ENCODE data around the gene TRIM52. TPM values are rescaled to one million over a fixed set of nuclear protein-coding genes. Genes with fewer than 3 reads are reported as not detected.
A peak's percentile ranks its signal among the peaks of the same experiment; 100 is the strongest.

TRIM52 gene
- total RNA-seq, 2 experiments from 2014 or later: 35.9 to 37.6 TPM

DNA sequence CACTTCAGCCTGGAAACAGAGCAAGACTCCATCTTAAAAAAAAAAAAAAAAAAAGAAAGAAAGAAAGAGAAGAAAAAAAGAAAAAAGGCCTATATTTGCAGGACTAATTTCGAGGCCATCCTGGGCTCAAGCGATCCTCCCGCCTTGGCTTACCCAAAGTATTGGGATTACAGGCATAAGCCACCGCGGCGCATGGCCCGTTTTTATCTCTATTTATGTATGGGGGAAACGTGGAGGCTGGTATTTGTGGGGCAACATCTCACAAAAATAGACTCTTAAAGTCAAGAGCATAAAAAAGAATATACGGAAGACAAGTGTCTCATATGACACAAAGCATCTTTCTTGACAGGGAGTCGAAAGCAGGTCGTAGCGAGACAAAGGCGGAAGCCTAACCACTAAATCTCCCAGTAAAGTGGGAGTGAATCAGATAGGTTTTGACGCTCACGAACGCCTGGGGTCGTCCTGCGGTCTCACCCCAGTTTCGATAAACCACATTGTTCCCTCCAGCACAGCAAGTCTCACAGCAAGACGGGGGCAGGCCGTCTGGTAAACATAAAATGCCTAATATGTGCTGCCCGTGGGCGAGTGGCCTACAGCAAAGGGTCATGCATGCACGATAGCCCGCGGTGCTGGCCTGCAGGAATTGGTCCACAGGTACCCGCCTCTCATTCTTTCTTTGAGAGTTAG, 39.7 kb downstream of the TRIM52 start:
- POLR2A ChIA-PET: interaction anchor here (1.9 to 5.8 kb wide), 6 partner anchors 15 to 48 kb away, joined by 12 to 187 read pairs (median 119); partner anchors contain the start of genes RACK1, TRIM52 and TRIM7
- peak overlapping the region; percentile 97 to 99 for H3K27ac ChIP-seq (ENCODE audit: low read depth in 1 of 2, low read length in 2 of 2)
- ATAC-seq (ENCODE audit: poor library complexity): peak; percentile 4

DNA sequence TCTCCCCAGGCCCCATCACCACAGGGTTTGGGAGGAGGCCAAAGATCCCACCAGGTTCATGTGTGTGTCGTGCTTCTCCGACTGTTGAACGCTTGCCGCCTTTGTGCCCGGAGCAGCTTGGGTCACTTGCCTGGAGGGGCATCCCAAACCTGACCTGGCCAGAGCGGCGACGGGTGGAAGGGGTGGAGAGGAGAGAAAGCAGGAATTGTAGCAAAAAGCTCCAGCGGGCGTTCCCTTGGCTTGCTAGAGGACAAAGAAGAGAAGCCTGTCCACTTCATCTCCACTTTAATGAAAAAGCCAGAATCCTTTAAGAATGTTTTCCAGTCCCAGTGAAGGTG, 40.8 kb downstream of the TRIM52 start:
- no peaks in the 10 kb centered on the region for H3K9me3 Mint-ChIP-seq
- H3K4me1 ChIP-seq (ENCODE audit: insufficient read depth, low read length): peaks cover 80% of the 10 kb centered on the region
- H3K9me3 ChIP-seq (ENCODE audit: control insufficient read depth in 1 of 2, insufficient read depth in 1 of 2, low read length in 2 of 2): no peaks in the 10 kb centered on the region
- H3K27ac ChIP-seq (ENCODE audit: low read depth in 1 of 2, low read length in 2 of 2): no peak overlapping the region
- TF ChIP-seq, protein P1, sequence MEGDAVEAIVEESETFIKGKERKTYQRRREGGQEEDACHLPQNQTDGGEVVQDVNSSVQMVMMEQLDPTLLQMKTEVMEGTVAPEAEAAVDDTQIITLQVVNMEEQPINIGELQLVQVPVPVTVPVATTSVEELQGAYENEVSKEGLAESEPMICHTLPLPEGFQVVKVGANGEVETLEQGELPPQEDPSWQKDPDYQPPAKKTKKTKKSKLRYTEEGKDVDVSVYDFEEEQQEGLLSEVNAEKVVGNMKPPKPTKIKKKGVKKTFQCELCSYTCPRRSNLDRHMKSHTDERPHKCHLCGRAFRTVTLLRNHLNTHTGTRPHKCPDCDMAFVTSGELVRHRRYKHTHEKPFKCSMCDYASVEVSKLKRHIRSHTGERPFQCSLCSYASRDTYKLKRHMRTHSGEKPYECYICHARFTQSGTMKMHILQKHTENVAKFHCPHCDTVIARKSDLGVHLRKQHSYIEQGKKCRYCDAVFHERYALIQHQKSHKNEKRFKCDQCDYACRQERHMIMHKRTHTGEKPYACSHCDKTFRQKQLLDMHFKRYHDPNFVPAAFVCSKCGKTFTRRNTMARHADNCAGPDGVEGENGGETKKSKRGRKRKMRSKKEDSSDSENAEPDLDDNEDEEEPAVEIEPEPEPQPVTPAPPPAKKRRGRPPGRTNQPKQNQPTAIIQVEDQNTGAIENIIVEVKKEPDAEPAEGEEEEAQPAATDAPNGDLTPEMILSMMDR (IDR thresholded peaks at IDR 0.05): no peak
- H3K4me3 ChIP-seq (ENCODE audit: low read length): no peak overlapping the region
- ChIA-PET CTCF (no interaction called here), POLR2A (interaction anchor here (0.6 to 1.4 kb wide), 4 partner anchors 13 to 41 kb away, joined by 3 to 4 read pairs (median 3); partner anchors contain the start of gene TRIM52)
- peaks cover 60% of the 10 kb centered on the region for H3K36me3 Mint-ChIP-seq (ENCODE audit: low read depth)
- peaks cover 58% of the 10 kb centered on the region for H3K4me1 Mint-ChIP-seq (ENCODE audit: low read depth)
- DNase-seq (no peak), ATAC-seq (ENCODE audit: poor library complexity) (no peak)
- H3K27me3 ChIP-seq (ENCODE audit: control insufficient read depth in 1 of 2, insufficient read depth in 2 of 2, low read length in 2 of 2): no peaks in the 10 kb centered on the region
- H3K27me3 Mint-ChIP-seq: peaks cover 28% of the 10 kb centered on the region
- no peaks in the 10 kb centered on the region for H3K36me3 ChIP-seq (ENCODE audit: insufficient read depth, low read length)
- intact Hi-C loops (cut with DNase I, micrococcal nuclease): no loop called here
- peak overlapping the region; percentile 61 for H3K4me3 Mint-ChIP-seq
- peak overlapping the region; percentile 99 for H3K27ac Mint-ChIP-seq

More for the DNA sequence above, 39.7 kb downstream of the TRIM52 start:
- peak overlapping the region; percentile 96 for H3K4me3 Mint-ChIP-seq
- intact Hi-C loops (cut with DNase I, micrococcal nuclease): no loop called here
- peak overlapping the region; percentile 80 for H3K4me3 ChIP-seq (ENCODE audit: low read length)
- peak in 11 of 14 experiments; percentile 21 to 89 (median 59) for DNase-seq
- peaks cover 57% of the 10 kb centered on the region for H3K36me3 Mint-ChIP-seq (ENCODE audit: low read depth)
- H3K36me3 ChIP-seq (ENCODE audit: insufficient read depth, low read length): no peaks in the 10 kb centered on the region
- H3K9me3 ChIP-seq (ENCODE audit: control insufficient read depth in 1 of 2, insufficient read depth in 1 of 2, low read length in 2 of 2): no peaks in the 10 kb centered on the region
- peaks cover 28% of the 10 kb centered on the region for H3K27me3 Mint-ChIP-seq
- TF ChIP-seq, protein P1 (IDR thresholded peaks at IDR 0.05): no peak
- H3K27ac Mint-ChIP-seq: peak overlapping the region; percentile 99
- peaks cover 80% of the 10 kb centered on the region for H3K4me1 ChIP-seq (ENCODE audit: insufficient read depth, low read length)
- CTCF ChIA-PET: interaction anchor here (2.5 kb wide), 1 partner anchor 37 kb away, joined by 14 read pairs; no protein-coding TSS in a partner anchor
- peaks cover 63% of the 10 kb centered on the region for H3K4me1 Mint-ChIP-seq (ENCODE audit: low read depth)
- H3K27me3 ChIP-seq (ENCODE audit: control insufficient read depth in 1 of 2, insufficient read depth in 2 of 2, low read length in 2 of 2): no peaks in the 10 kb centered on the region
- no peaks in the 10 kb centered on the region for H3K9me3 Mint-ChIP-seq

DNA sequence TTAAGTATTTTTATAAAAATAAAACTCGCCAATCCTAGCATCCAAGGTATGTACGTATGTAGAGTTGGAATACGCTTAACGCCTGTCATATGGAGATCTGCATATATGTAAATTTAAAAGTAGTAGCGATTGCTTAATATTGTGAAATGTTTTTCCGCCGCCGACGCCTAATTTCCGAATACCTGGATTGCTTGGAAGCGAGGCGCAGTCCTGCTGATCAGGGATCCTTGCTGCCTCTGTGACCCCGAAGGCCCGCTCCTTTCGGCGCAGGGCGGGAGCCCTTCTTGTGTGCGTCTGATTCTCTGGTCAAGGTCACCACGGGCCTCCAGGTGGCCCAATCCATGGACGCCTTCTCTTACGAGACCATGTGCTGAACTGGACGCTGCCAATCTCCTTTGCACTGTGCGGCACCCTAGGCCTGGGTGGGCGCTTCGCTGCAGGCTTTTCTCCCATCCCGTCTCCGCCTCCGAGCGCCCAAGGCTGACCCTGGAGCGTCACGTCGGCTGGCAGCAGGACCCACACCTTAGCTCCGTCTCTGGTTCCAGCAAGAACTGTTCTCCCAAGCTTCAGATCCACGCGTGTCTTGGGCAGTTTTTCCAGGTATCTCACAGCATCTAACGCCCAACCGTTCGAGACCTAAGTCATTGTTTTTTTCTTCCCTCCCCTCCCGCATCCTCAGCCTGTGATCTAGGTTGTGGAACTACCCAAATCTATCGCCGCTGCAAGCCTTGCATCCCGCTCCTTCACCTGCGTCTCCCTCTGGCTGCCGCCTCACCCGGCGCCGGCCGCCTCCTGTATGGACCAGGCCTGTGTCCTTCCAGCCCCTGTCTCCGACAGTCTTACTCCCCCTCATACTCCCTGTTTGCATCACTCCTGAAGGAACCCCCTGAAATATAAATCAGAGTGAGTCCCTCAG, 41.4 kb downstream of the TRIM52 start:
- ChIA-PET CTCF (no interaction called here), POLR2A (interaction anchor here (0.6 to 1.4 kb wide), 4 partner anchors 12 to 41 kb away, joined by 3 to 4 read pairs (median 3); partner anchors contain the start of gene TRIM52)
- Mint-ChIP-seq H3K4me3 (peak overlapping the region; percentile 61), H3K27me3 (peaks cover 28% of the 10 kb centered on the region), H3K36me3 (ENCODE audit: low read depth) (peaks cover 56% of the 10 kb centered on the region), H3K9me3 (no peaks in the 10 kb centered on the region), H3K27ac (peak overlapping the region; percentile 99), H3K4me1 (ENCODE audit: low read depth) (peaks cover 55% of the 10 kb centered on the region)
- H3K27me3 ChIP-seq (ENCODE audit: control insufficient read depth in 1 of 2, insufficient read depth in 2 of 2, low read length in 2 of 2): no peaks in the 10 kb centered on the region
- DNase-seq (no peak), ATAC-seq (ENCODE audit: poor library complexity) (no peak)
- intact Hi-C loops (cut with DNase I, micrococcal nuclease): loop anchor here in 1 of 2 experiments (10.0 kb wide), 1 partner anchor 55 kb away; no protein-coding TSS in a partner anchor
- no peaks in the 10 kb centered on the region for H3K9me3 ChIP-seq (ENCODE audit: control insufficient read depth in 1 of 2, insufficient read depth in 1 of 2, low read length in 2 of 2)
- TF ChIP-seq, protein P1 (IDR thresholded peaks at IDR 0.05): no peak
- H3K27ac ChIP-seq (ENCODE audit: low read depth in 1 of 2, low read length in 2 of 2): no peak overlapping the region
- peaks cover 74% of the 10 kb centered on the region for H3K4me1 ChIP-seq (ENCODE audit: insufficient read depth, low read length)
- no peaks in the 10 kb centered on the region for H3K36me3 ChIP-seq (ENCODE audit: insufficient read depth, low read length)
- no peak overlapping the region for H3K4me3 ChIP-seq (ENCODE audit: low read length)

Data from CD4-positive, alpha-beta T cell (primary cell).